ENCODE measurements around the gene SCARB1.

- TF ChIP-seq FOXP1 (CRISPR knock-in tag; IDR thresholded peaks at IDR 0.05; ENCODE audit: borderline replicate concordance): no peak
- no peak for TF ChIP-seq CTCF (IDR thresholded peaks at IDR 0.05)
- no peak for TF ChIP-seq NFYB (CRISPR knock-in tag; conservative IDR thresholded peaks at IDR 0.05; ENCODE audit: low read depth)
- TF ChIP-seq, protein P1, sequence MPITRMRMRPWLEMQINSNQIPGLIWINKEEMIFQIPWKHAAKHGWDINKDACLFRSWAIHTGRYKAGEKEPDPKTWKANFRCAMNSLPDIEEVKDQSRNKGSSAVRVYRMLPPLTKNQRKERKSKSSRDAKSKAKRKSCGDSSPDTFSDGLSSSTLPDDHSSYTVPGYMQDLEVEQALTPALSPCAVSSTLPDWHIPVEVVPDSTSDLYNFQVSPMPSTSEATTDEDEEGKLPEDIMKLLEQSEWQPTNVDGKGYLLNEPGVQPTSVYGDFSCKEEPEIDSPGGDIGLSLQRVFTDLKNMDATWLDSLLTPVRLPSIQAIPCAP (CRISPR knock-in tag; IDR thresholded peaks at IDR 0.05): no peak
- TF ChIP-seq ESRRA (CRISPR knock-in tag; IDR thresholded peaks at IDR 0.05; ENCODE audit: borderline replicate concordance): no peak
- TF ChIP-seq ATF1 (CRISPR knock-in tag; IDR thresholded peaks at IDR 0.05): no peak
- TF ChIP-seq ATF2 (CRISPR knock-in tag; IDR thresholded peaks at IDR 0.05; ENCODE audit: borderline replicate concordance, low read depth): no peak
Observed at GRCh38 chr12:124819080-124819479, 44.6 kb downstream of the SCARB1 start.

Measured in WTC11 (cell line).